ENCODE measurements around the gene CAB39L.
"Not testable (repeated sequence)": the region's sequence is repeated elsewhere in the genome, so short reads cannot be mapped to it uniquely, and the experiment has no call there.

The CAB39L gene

GRCh38 chr13:49298416-49298815 is 145.4 kb downstream of the CAB39L start:
- DNase-seq (ENCODE audit: low read depth), result no peak
- H3K4me3 ChIP-seq (ENCODE audit: control insufficient read depth, low read depth, low read length), result no peak overlapping the region
- TF ChIP-seq CTCF (IDR thresholded peaks at IDR 0.05; ENCODE audit: control insufficient read depth, insufficient read depth, low read depth, low read length, missing control alignments), result no peak

GRCh38 chr13:49297338-49297737 is 146.5 kb downstream of the CAB39L start:
- DNase-seq (ENCODE audit: low read depth), result no peak
- no peak overlapping the region for H3K4me3 ChIP-seq (ENCODE audit: control insufficient read depth, low read depth, low read length)
- no peak for TF ChIP-seq CTCF (IDR thresholded peaks at IDR 0.05; ENCODE audit: control insufficient read depth, insufficient read depth, low read depth, low read length, missing control alignments)

- no peak for TF ChIP-seq CTCF (IDR thresholded peaks at IDR 0.05; ENCODE audit: control insufficient read depth, insufficient read depth, low read depth, low read length, missing control alignments)
- DNase-seq (ENCODE audit: low read depth), result no peak
- no peak overlapping the region for H3K4me3 ChIP-seq (ENCODE audit: control insufficient read depth, low read depth, low read length)
Measured at GRCh38 chr13:49296659-49297058, 147.2 kb downstream of the CAB39L start.

- H3K4me3 ChIP-seq (ENCODE audit: control insufficient read depth, low read depth, low read length), result no peak overlapping the region
- DNase-seq (ENCODE audit: low read depth), result no peak
- TF ChIP-seq CTCF (IDR thresholded peaks at IDR 0.05; ENCODE audit: control insufficient read depth, insufficient read depth, low read depth, low read length, missing control alignments), result no peak
Measured at GRCh38 chr13:49295244-49295643, 148.6 kb downstream of the CAB39L start.

GRCh38 chr13:49294723-49295122 is 149.1 kb downstream of the CAB39L start:
- not testable (repeated sequence) for H3K4me3 ChIP-seq (ENCODE audit: control insufficient read depth, low read depth, low read length); DNase-seq (ENCODE audit: low read depth)

GRCh38 chr13:49292742-49293486 is 150.9 kb downstream of the CAB39L start:
- no peak overlapping the region for H3K4me3 ChIP-seq (ENCODE audit: control insufficient read depth, low read depth, low read length)
- DNase-seq (ENCODE audit: low read depth), result no peak
- no peak for TF ChIP-seq CTCF (IDR thresholded peaks at IDR 0.05; ENCODE audit: control insufficient read depth, insufficient read depth, low read depth, low read length, missing control alignments)

GRCh38 chr13:49288458-49288857 is 155.4 kb downstream of the CAB39L start:
- DNase-seq (ENCODE audit: low read depth), result no peak
- TF ChIP-seq CTCF (IDR thresholded peaks at IDR 0.05; ENCODE audit: control insufficient read depth, insufficient read depth, low read depth, low read length, missing control alignments), result no peak
- no peak overlapping the region for H3K4me3 ChIP-seq (ENCODE audit: control insufficient read depth, low read depth, low read length)

Measured in AG09309 (cell line).